Upper lobe of left lung (tissue), 4 donors: Measurements from ENCODE around the gene PRKN.

Experiments
- CTCF ChIP-seq, 6 experiments: fragments of 450-650 bp in 4 of 6; fragments of 200-600 bp in 2 of 6; sonication (generic) in 2 of 6; IDR thresholded peaks; one replicate each; pipeline ENCODE4 v1.5.1; 2016 to 2019; ENCODE audit warnings: antibody characterized with exemption in 6 of 6
- EP300 ChIP-seq, 4 donors: sonication (generic); formaldehyde crosslinking; IDR thresholded peaks; one replicate each; pipeline ENCODE4 v1.5.1; 2017; ENCODE audit warnings: antibody characterized with exemption in 4 of 4, control low read depth in 2 of 4
- POLR2A ChIP-seq, 4 donors: fragments of 450-650 bp; IDR thresholded peaks; one replicate each; pipeline ENCODE4 v1.5.1; 2016 to 2017; ENCODE audit warnings: antibody characterized with exemption in 4 of 4, mild to moderate bottlenecking in 2 of 4
- POLR2AphosphoS5 ChIP-seq, 2 donors: sonication (generic); formaldehyde crosslinking; IDR thresholded peaks; one replicate each; pipeline ENCODE4 v1.5.1; 2017; ENCODE audit warnings: antibody characterized with exemption in 2 of 2

- TF ChIP-seq EP300 (IDR thresholded peaks at IDR 0.05), result no peak
- no peak for TF ChIP-seq CTCF (IDR thresholded peaks at IDR 0.05)
- TF ChIP-seq POLR2AphosphoS5 (IDR thresholded peaks at IDR 0.05), result no peak
- TF ChIP-seq POLR2A (IDR thresholded peaks at IDR 0.05), result no peak
These were observed 420.9 kb downstream of the PRKN start for GRCh38 chr6:162306616-162307015.
